Endodermal cell (in vitro differentiated cells): Measurements from ENCODE around the gene HSBP1L1. TPM values are rescaled to one million over a fixed set of nuclear protein-coding genes. Genes with fewer than 3 reads are reported as not detected.
A peak's percentile ranks its signal among the peaks of the same experiment; 100 is the strongest.

ENCODE experiments used
- DNase-seq: peaks from one replicate; pipeline ENCODE4 v3.0.0-alpha.2; 2017
- H3K27ac ChIP-seq: 2 replicates; pipeline ENCODE4 v1.5.1; 2013; ENCODE audit warnings: mild to moderate bottlenecking, low read depth, low read length, moderate library complexity
- H3K27me3 ChIP-seq: 2 replicates; pipeline ENCODE4 v1.6.1; 2013; ENCODE audit warnings: mild to moderate bottlenecking, low read length, moderate library complexity; ENCODE audit not compliant: insufficient read depth, control insufficient read depth, poor library complexity, severe bottlenecking
- H3K36me3 ChIP-seq: 2 replicates; pipeline ENCODE4 v1.7.0; 2013; ENCODE audit warnings: mild to moderate bottlenecking, low read length, moderate library complexity; ENCODE audit not compliant: control insufficient read depth, insufficient read depth
- H3K4me1 ChIP-seq: one replicate; pipeline ENCODE4 v1.7.0; 2013; ENCODE audit warnings: low read length; ENCODE audit not compliant: control insufficient read depth, insufficient read depth
- H3K4me3 ChIP-seq: 2 replicates; pipeline ENCODE4 v1.5.1; 2013; ENCODE audit warnings: mild to moderate bottlenecking, low read length, moderate library complexity
- H3K9ac ChIP-seq: 2 replicates; pipeline ENCODE4 v1.6.1; 2013; ENCODE audit warnings: mild to moderate bottlenecking, low read length, moderate library complexity; ENCODE audit not compliant: poor library complexity, severe bottlenecking; ENCODE audit errors: extremely low read depth
- H3K9me3 ChIP-seq: 2 replicates; pipeline ENCODE4 v1.6.1; 2013; ENCODE audit warnings: mild to moderate bottlenecking, low read length, moderate library complexity; ENCODE audit not compliant: control insufficient read depth
- H3K27ac Mint-ChIP-seq: 2 replicates; pipeline ENCODE4 v1.8.0; 2020; ENCODE audit warnings: mixed read lengths
- H3K27me3 Mint-ChIP-seq: 2 replicates; pipeline ENCODE4 v1.8.0; 2021; ENCODE audit warnings: mild to moderate bottlenecking, mixed read lengths; ENCODE audit not compliant: insufficient read depth
- H3K36me3 Mint-ChIP-seq: 2 replicates; pipeline ENCODE4 v1.8.0; 2020; ENCODE audit warnings: low read depth, mixed read lengths
- H3K4me1 Mint-ChIP-seq: 2 replicates; pipeline ENCODE4 v1.8.0; 2020; ENCODE audit warnings: mixed read lengths
- H3K4me3 Mint-ChIP-seq: 2 replicates; pipeline ENCODE4 v1.8.0; 2020; ENCODE audit warnings: mild to moderate bottlenecking, moderate library complexity, mixed read lengths
- H3K9me3 Mint-ChIP-seq: 2 replicates; pipeline ENCODE4 v1.8.0; 2020; ENCODE audit warnings: mild to moderate bottlenecking, mixed read lengths
- CTCF ChIP-seq: fragments of 200-600 bp; sonication (generic); conservative IDR thresholded peaks from 2 replicates; pipeline ENCODE4 v1.5.0; 2021; ENCODE audit warnings: antibody characterized with exemption, mild to moderate bottlenecking
- WGBS, 2 experiments: methylation state at CpG; one replicate each; pipeline versions ENCODE4 v1.1.5 to v1.1.7; 2013; ENCODE audit warnings: missing lambda C conversion rate in 2 of 2, mixed read lengths in 1 of 2; ENCODE audit not compliant: insufficient coverage in 1 of 2, insufficient read length in 1 of 2; 5-methylcytosine and 5-hydroxymethylcytosine counted together
- total RNA-seq, 2 donors: library from RNA; stranded (reverse); fragmentation: NEBNext Ultra II Directional in 1 of 2; extraction: Animal tissue kit (Norgen Biotek cat#: 25700) in 1 of 2; gene quantifications; 2 replicates in 1 of 2; 3 replicates in 1 of 2; pipeline ENCODE4 v1.2.1, GENCODE V29; 2021

Gene HSBP1L1
- total RNA-seq, 2 donors from 2014 or later, result 2.6 to 2.7 TPM

- DNase-seq, result peak; percentile 32
- H3K9ac ChIP-seq, result no peak overlapping the region
- H3K36me3 ChIP-seq, result peaks cover 33% of the 10 kb centered on the region
- H3K27ac ChIP-seq, result no peak overlapping the region
- 93 to 97% methylated on average over 15 to 17 of the region's 17 CpGs for WGBS, 2 experiments
- Mint-ChIP-seq H3K9me3 (peaks cover under 1% of the 10 kb centered on the region), H3K4me1 (peaks cover 25% of the 10 kb centered on the region), H3K36me3 (peaks cover 48% of the 10 kb centered on the region), H3K27ac (no peak overlapping the region), H3K4me3 (no peak overlapping the region), H3K27me3 (peaks cover 3% of the 10 kb centered on the region)
- H3K9me3 ChIP-seq, result peaks cover 3% of the 10 kb centered on the region
- peaks cover 11% of the 10 kb centered on the region for H3K4me1 ChIP-seq
- TF ChIP-seq CTCF, result no peak
- H3K27me3 ChIP-seq, result no peaks in the 10 kb centered on the region
- H3K4me3 ChIP-seq, result no peak overlapping the region
These were observed 23.5 kb upstream of the HSBP1L1 start for GRCh38 chr18:79940814-79941472.

- TF ChIP-seq CTCF, result no peak
- Mint-ChIP-seq H3K27ac (no peak overlapping the region), H3K36me3 (peaks cover 43% of the 10 kb centered on the region), H3K4me3 (no peak overlapping the region), H3K9me3 (no peaks in the 10 kb centered on the region), H3K27me3 (peaks cover 3% of the 10 kb centered on the region), H3K4me1 (peaks cover 25% of the 10 kb centered on the region)
- WGBS, 2 experiments, result 96 to 97% methylated on average over 12 to 16 of the region's 16 CpGs
- no peak overlapping the region for H3K27ac ChIP-seq
- peak; percentile 28 for DNase-seq
- H3K9me3 ChIP-seq, result no peaks in the 10 kb centered on the region
- H3K9ac ChIP-seq, result no peak overlapping the region
- H3K27me3 ChIP-seq, result no peaks in the 10 kb centered on the region
- H3K4me1 ChIP-seq, result peaks cover 11% of the 10 kb centered on the region
- no peak overlapping the region for H3K4me3 ChIP-seq
- peaks cover 30% of the 10 kb centered on the region for H3K36me3 ChIP-seq
These were observed 22.8 kb upstream of the HSBP1L1 start for GRCh38 chr18:79941473-79942119.

GRCh38 chr18:79942211-79942610 lies 22.2 kb upstream of the HSBP1L1 start:
- Histone ChIP-seq H3K36me3 (peaks cover 28% of the 10 kb centered on the region), H3K4me3 (no peak overlapping the region), H3K9ac (no peak overlapping the region), H3K27me3 (no peaks in the 10 kb centered on the region), H3K9me3 (no peaks in the 10 kb centered on the region), H3K4me1 (peaks cover 11% of the 10 kb centered on the region), H3K27ac (no peak overlapping the region)
- H3K9me3 Mint-ChIP-seq, result no peaks in the 10 kb centered on the region
- no peak overlapping the region for H3K27ac Mint-ChIP-seq
- peaks cover 25% of the 10 kb centered on the region for H3K4me1 Mint-ChIP-seq
- no peak overlapping the region for H3K4me3 Mint-ChIP-seq
- H3K27me3 Mint-ChIP-seq, result peaks cover 6% of the 10 kb centered on the region
- no peak for TF ChIP-seq CTCF
- 90 to 97% methylated on average over 5 to 7 of the region's 7 CpGs for WGBS, 2 experiments
- peaks cover 42% of the 10 kb centered on the region for H3K36me3 Mint-ChIP-seq
- DNase-seq, result peak; percentile 19
